GM12801 (cell line): ENCODE measurements around the gene IGFBP5.

Experiments used
- CTCF ChIP-seq: IDR thresholded peaks from one replicate; pipeline ENCODE4 v1.5.1; 2011; ENCODE audit warnings: control low read depth; ENCODE audit not compliant: insufficient read length; ENCODE audit errors: extremely low read depth

Gene IGFBP5

DNA sequence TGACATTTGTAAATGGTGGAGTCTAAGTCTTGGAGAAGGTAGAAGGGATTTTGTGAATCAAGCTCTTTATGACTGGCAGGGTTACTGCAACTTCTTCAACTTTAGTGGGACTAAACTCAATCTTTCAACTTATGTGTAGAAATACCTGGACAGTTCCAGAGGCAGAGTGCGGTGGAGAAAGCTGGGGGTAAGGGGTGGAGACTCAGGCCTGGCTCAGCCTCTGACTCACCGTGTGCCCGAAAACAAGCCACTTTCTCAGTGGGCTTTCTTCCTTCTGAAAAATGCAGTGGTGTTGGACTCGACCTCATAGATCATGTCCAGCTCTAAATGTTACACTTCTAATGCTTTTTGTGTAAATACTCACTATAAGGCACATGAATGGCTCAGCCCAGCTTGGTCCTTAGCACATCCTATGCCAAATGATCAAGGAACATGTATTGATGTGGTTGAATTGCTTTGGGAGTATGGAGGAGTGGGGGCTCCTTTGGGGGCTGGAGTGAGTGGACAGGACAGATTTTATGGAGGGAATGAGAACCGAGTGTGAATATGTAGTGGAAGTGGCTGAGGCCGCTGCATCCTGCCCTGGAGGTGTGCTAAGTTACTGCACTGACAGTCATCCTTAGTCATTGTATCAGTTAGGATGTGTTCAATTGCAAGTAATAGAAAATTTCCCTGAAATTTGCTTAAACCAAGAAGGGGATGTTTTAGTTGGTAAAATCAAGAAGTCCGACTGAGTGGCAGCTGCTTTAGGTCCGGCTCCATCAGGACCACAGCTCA is 32.2 kb upstream of the IGFBP5 start:
- no peak for TF ChIP-seq CTCF

DNA sequence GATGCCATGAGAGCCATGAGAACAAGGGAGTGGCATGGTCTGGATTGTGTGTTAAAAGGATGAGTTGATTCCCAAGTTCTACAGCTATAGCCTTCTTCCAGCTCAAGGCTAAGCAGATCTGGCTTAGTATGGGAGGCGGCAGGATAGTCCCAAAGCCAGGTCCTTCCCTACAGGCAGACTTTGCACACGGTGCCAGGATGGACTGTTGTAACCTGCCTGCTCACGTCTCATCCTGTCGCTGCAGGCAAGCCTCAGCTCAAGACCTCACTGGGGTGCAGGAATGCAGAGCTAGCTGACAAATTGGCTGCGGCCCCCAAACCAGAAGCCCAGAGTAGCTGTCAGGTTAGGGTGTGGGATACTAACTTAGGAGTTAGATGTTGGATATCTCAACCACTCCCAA is 28.8 kb upstream of the IGFBP5 start:
- TF ChIP-seq CTCF, result no peak

DNA sequence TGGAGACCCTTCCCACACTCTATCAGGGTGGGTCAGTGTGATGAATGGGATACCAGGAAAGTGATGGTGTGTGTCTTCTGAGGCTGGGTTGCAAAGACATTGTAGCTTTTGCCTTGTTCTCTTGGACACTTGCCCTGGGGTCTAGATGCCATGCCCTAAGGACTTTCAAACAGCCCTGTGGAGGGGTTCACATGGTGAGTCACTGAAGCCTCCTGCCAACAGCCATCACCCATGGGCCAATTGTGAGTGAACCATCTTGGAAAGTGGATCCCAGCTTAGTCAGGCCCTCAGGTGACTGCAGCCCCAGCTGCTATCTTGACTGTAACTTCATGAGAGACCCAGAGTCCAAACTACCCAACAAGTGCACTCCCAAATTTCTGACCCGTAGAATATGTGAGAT is 25.8 kb upstream of the IGFBP5 start:
- no peak for TF ChIP-seq CTCF

GRCh38 chr2:216720722-216721121 is 25.4 kb upstream of the IGFBP5 start:
- TF ChIP-seq CTCF, result no peak

GRCh38 chr2:216717907-216718615 is 22.7 kb upstream of the IGFBP5 start:
- no peak for TF ChIP-seq CTCF

DNA sequence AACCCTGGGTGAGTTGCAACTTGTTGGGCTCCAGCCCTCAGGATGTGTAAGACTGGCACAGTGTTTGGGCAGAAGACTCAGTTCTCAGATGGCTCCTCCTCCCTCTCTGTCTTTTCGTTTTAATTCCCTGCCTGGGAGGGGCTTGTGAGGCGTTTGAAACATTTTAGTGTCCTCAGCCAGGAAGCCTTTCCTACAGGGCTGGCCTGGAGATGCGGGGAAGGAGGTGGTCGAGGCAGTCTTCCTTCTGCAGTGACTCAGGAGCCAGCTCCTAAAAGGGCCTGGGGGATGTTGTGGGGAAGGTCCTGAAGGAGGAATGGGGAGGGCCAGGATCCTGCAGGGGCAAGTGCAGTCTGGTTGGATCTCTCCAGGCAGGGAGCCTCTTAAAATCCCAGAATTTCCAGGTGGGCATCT is 22.1 kb upstream of the IGFBP5 start:
- no peak for TF ChIP-seq CTCF

- TF ChIP-seq CTCF, result no peak
These were observed 20.8 kb upstream of the IGFBP5 start for GRCh38 chr2:216716109-216716508.
